GM12892 (cell line): ENCODE measurements around the gene RASSF5.

Experiments used
- POLR2A ChIP-seq: IDR thresholded peaks from 2 replicates; pipeline ENCODE4 v1.6.1; 2011; ENCODE audit warnings: low read depth, low read length, control low read depth
- POLR2AphosphoS5 ChIP-seq: IDR thresholded peaks from 2 replicates; pipeline ENCODE4 v1.6.1; 2011; ENCODE audit warnings: low read depth, low read length, control low read depth

- TF ChIP-seq POLR2AphosphoS5 = no peak
- no peak for TF ChIP-seq POLR2A
Measured at GRCh38 chr1:206497774-206498173, 9.6 kb upstream of the RASSF5 start.
